ENCODE results near the gene SYNDIG1. TPM values are rescaled to one million over a fixed set of nuclear protein-coding genes. Genes with fewer than 3 reads are reported as not detected.

SYNDIG1 gene
- total RNA-seq, 1 donor from 2014 or later: 5.7 TPM

DNA sequence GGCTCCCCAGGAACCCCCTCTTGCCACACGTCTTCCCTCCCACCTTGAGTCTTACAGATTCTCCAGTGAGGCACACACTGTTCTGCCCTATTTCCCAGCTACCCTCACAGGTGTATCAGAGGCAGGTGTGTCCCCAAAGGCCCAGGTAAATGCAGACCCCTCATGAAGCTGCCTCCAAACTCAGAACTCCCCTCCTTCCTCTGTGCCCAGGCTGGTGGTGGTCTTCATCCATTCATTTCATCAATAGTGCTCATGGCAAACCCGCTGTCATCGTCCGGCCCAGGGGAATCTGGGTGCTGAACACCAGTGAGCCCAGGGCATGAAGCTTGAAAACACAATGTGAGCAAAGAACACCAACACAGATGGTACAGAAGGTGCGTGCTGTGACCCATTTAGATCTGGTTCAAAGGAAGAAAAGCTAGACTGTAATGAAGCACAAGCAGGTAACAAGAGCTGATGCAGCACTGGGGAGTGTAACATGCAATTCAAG is 213.1 kb downstream of the SYNDIG1 start:
- H2AFZ ChIP-seq (ENCODE audit: low read depth, low read length): no peak overlapping the region
- TF ChIP-seq, protein P1, sequence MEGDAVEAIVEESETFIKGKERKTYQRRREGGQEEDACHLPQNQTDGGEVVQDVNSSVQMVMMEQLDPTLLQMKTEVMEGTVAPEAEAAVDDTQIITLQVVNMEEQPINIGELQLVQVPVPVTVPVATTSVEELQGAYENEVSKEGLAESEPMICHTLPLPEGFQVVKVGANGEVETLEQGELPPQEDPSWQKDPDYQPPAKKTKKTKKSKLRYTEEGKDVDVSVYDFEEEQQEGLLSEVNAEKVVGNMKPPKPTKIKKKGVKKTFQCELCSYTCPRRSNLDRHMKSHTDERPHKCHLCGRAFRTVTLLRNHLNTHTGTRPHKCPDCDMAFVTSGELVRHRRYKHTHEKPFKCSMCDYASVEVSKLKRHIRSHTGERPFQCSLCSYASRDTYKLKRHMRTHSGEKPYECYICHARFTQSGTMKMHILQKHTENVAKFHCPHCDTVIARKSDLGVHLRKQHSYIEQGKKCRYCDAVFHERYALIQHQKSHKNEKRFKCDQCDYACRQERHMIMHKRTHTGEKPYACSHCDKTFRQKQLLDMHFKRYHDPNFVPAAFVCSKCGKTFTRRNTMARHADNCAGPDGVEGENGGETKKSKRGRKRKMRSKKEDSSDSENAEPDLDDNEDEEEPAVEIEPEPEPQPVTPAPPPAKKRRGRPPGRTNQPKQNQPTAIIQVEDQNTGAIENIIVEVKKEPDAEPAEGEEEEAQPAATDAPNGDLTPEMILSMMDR (IDR thresholded peaks at IDR 0.05; ENCODE audit: insufficient read depth, low read depth, low read length): no peak
- TF ChIP-seq EZH2 (IDR thresholded peaks at IDR 0.05; ENCODE audit: insufficient read depth, low read length): no peak
- H3K79me2 ChIP-seq (ENCODE audit: insufficient read depth, low read length): no peaks in the 10 kb centered on the region
- H3K4me2 ChIP-seq (ENCODE audit: low read length): no peak overlapping the region
- no peak overlapping the region for H3K9ac ChIP-seq (ENCODE audit: low read length)
- H3K27ac Mint-ChIP-seq (ENCODE audit: unreplicated experiment): no peak overlapping the region
- H3K9me3 ChIP-seq (ENCODE audit: insufficient read depth, low read depth, low read length): peaks cover under 1% of the 10 kb centered on the region
- H3K9me3 Mint-ChIP-seq (ENCODE audit: unreplicated experiment): no peaks in the 10 kb centered on the region
- no peaks in the 10 kb centered on the region for H3K36me3 Mint-ChIP-seq (ENCODE audit: low read depth, unreplicated experiment)
- no peaks in the 10 kb centered on the region for H3K36me3 ChIP-seq (ENCODE audit: insufficient read depth, low read length)
- H3K27ac ChIP-seq (ENCODE audit: low read depth, low read length): no peak overlapping the region
- H3K27me3 ChIP-seq (ENCODE audit: insufficient read depth, low read length): no peaks in the 10 kb centered on the region
- no peak overlapping the region for H3K4me3 ChIP-seq (ENCODE audit: insufficient read depth, low read depth, low read length)
- H3K4me3 Mint-ChIP-seq (ENCODE audit: unreplicated experiment): no peak overlapping the region
- H4K20me1 ChIP-seq (ENCODE audit: insufficient read depth, low read length): no peaks in the 10 kb centered on the region
- FAIRE-seq (no peak), DNase-seq (ENCODE audit: low read depth) (no peak)
- H3K4me1 Mint-ChIP-seq (ENCODE audit: low read depth, unreplicated experiment): peaks cover 7% of the 10 kb centered on the region
- H3K4me1 ChIP-seq (ENCODE audit: insufficient read depth, low read length): peaks cover 6% of the 10 kb centered on the region
- peaks cover 13% of the 10 kb centered on the region for H3K27me3 Mint-ChIP-seq (ENCODE audit: low read depth, unreplicated experiment)

DNA sequence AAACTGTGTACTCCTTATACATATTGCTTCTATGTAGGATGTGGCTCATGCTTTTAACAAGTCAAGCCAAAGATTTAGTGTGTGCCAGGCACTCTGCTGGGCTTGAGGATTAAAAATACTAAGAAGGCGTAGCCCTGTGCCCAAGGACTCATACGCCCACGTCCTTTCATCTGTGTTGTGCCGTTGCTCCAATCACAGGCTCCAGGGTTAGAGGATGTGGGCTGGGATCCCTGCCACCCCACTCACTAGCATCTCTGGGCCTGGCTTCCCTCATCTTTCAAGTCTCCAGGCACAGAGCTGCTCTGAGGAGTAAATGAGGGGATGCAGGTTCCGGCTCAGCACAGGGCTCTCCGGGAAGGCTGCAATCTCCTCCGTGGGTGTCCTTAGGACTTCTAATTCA is 214.2 kb downstream of the SYNDIG1 start:
- Mint-ChIP-seq H3K4me3 (ENCODE audit: unreplicated experiment) (no peak overlapping the region), H3K36me3 (ENCODE audit: low read depth, unreplicated experiment) (no peaks in the 10 kb centered on the region), H3K4me1 (ENCODE audit: low read depth, unreplicated experiment) (peaks cover 4% of the 10 kb centered on the region), H3K27ac (ENCODE audit: unreplicated experiment) (no peak overlapping the region), H3K27me3 (ENCODE audit: low read depth, unreplicated experiment) (peaks cover 11% of the 10 kb centered on the region), H3K9me3 (ENCODE audit: unreplicated experiment) (no peaks in the 10 kb centered on the region)
- FAIRE-seq (no peak), DNase-seq (ENCODE audit: low read depth) (no peak)
- peaks cover 3% of the 10 kb centered on the region for H3K9me3 ChIP-seq (ENCODE audit: insufficient read depth, low read depth, low read length)
- H2AFZ ChIP-seq (ENCODE audit: low read depth, low read length): no peak overlapping the region
- H4K20me1 ChIP-seq (ENCODE audit: insufficient read depth, low read length): no peaks in the 10 kb centered on the region
- H3K79me2 ChIP-seq (ENCODE audit: insufficient read depth, low read length): no peaks in the 10 kb centered on the region
- no peak overlapping the region for H3K9ac ChIP-seq (ENCODE audit: low read length)
- H3K4me3 ChIP-seq (ENCODE audit: insufficient read depth, low read depth, low read length): no peak overlapping the region
- no peak overlapping the region for H3K4me2 ChIP-seq (ENCODE audit: low read length)
- TF ChIP-seq, protein P1 (IDR thresholded peaks at IDR 0.05; ENCODE audit: insufficient read depth, low read depth, low read length): no peak
- TF ChIP-seq EZH2 (IDR thresholded peaks at IDR 0.05; ENCODE audit: insufficient read depth, low read length): no peak
- peaks cover 6% of the 10 kb centered on the region for H3K4me1 ChIP-seq (ENCODE audit: insufficient read depth, low read length)
- no peaks in the 10 kb centered on the region for H3K27me3 ChIP-seq (ENCODE audit: insufficient read depth, low read length)
- no peaks in the 10 kb centered on the region for H3K36me3 ChIP-seq (ENCODE audit: insufficient read depth, low read length)
- no peak overlapping the region for H3K27ac ChIP-seq (ENCODE audit: low read depth, low read length)

DNA sequence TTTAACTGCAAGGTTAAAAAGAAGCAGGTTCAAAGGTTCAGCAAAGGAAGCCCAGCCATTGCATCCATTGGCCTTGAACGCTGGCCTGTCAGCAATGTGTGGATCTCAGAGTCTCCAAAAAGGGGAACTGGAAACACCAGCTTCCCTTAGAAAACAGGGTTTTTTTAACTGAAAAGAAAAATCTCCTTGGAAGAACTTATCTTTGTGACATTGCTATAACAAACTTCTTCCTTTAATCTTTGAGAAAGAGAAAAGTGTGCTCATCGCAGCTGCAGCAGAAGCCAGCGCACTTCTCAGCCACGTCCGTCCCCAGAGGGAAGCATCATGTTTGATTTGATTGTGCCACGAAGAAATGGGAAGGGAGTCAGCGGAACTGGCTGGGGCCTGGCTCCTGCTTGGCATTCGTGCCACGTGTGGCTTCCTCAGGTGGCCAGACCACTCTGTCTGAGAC is 215.0 kb downstream of the SYNDIG1 start:
- no peaks in the 10 kb centered on the region for H3K36me3 ChIP-seq (ENCODE audit: insufficient read depth, low read length)
- H3K27me3 ChIP-seq (ENCODE audit: insufficient read depth, low read length): no peaks in the 10 kb centered on the region
- no peak overlapping the region for H2AFZ ChIP-seq (ENCODE audit: low read depth, low read length)
- peaks cover 4% of the 10 kb centered on the region for H3K4me1 Mint-ChIP-seq (ENCODE audit: low read depth, unreplicated experiment)
- no peaks in the 10 kb centered on the region for H3K36me3 Mint-ChIP-seq (ENCODE audit: low read depth, unreplicated experiment)
- TF ChIP-seq EZH2 (IDR thresholded peaks at IDR 0.05; ENCODE audit: insufficient read depth, low read length): no peak
- TF ChIP-seq, protein P1 (IDR thresholded peaks at IDR 0.05; ENCODE audit: insufficient read depth, low read depth, low read length): no peak
- DNase-seq (ENCODE audit: low read depth): no peak
- no peaks in the 10 kb centered on the region for H4K20me1 ChIP-seq (ENCODE audit: insufficient read depth, low read length)
- H3K4me3 ChIP-seq (ENCODE audit: insufficient read depth, low read depth, low read length): no peak overlapping the region
- no peak overlapping the region for H3K27ac Mint-ChIP-seq (ENCODE audit: unreplicated experiment)
- no peak overlapping the region for H3K27ac ChIP-seq (ENCODE audit: low read depth, low read length)
- H3K4me2 ChIP-seq (ENCODE audit: low read length): no peak overlapping the region
- FAIRE-seq: no peak
- H3K9me3 ChIP-seq (ENCODE audit: insufficient read depth, low read depth, low read length): peaks cover 3% of the 10 kb centered on the region
- H3K4me3 Mint-ChIP-seq (ENCODE audit: unreplicated experiment): no peak overlapping the region
- H3K4me1 ChIP-seq (ENCODE audit: insufficient read depth, low read length): peaks cover 6% of the 10 kb centered on the region
- no peaks in the 10 kb centered on the region for H3K9me3 Mint-ChIP-seq (ENCODE audit: unreplicated experiment)
- H3K79me2 ChIP-seq (ENCODE audit: insufficient read depth, low read length): no peaks in the 10 kb centered on the region
- peaks cover 13% of the 10 kb centered on the region for H3K27me3 Mint-ChIP-seq (ENCODE audit: low read depth, unreplicated experiment)
- H3K9ac ChIP-seq (ENCODE audit: low read length): no peak overlapping the region

Measured in astrocyte (in vitro differentiated cells and primary cell).